Activated CD8-positive, alpha-beta memory T cell treated with anti-CD3 and anti-CD28 coated beads, Interleukin-2, amount 50 U/mL, for 24 hours (primary cell): ENCODE data around the gene ZNF580.

ENCODE experiments used
- DNase-seq: peaks from one replicate; pipeline ENCODE4 v3.0.0-alpha.2; 2020; ENCODE audit errors: extremely low read depth

The ZNF580 gene

GRCh38 chr19:55640577-55641425 lies at the start of gene ZNF580:
TSS of gene ZNF580 (plus strand) at chr19:55641002. CDS start at chr19:55642509, 1,507 bp downstream.
- DNase-seq, result no peak

- no peak for DNase-seq
Measured at GRCh38 chr19:55591555-55591954, 49.2 kb upstream of the ZNF580 start.

GRCh38 chr19:55592391-55593090 lies 48.3 kb upstream of the ZNF580 start:
- no peak for DNase-seq

- no peak for DNase-seq
Measured at GRCh38 chr19:55593096-55593772, 47.6 kb upstream of the ZNF580 start.

- no peak for DNase-seq
Measured at GRCh38 chr19:55594996-55595545, 45.7 kb upstream of the ZNF580 start.

GRCh38 chr19:55596304-55596703 lies 44.5 kb upstream of the ZNF580 start:
- no peak for DNase-seq

GRCh38 chr19:55597501-55597921 lies 43.3 kb upstream of the ZNF580 start:
- DNase-seq, result no peak

GRCh38 chr19:55598034-55598433 lies 42.8 kb upstream of the ZNF580 start:
- DNase-seq, result no peak

- DNase-seq, result peak; percentile 90
Measured at GRCh38 chr19:55598719-55599467, 41.9 kb upstream of the ZNF580 start.

- peak; percentile 94 for DNase-seq
Measured at GRCh38 chr19:55599468-55599841, 41.3 kb upstream of the ZNF580 start, which contains the start of gene FIZ1. TSS of gene FIZ1 (minus strand) at chr19:55599517. CDS start at chr19:55597865, 1,652 bp downstream.

- peak; percentile 58 for DNase-seq
Measured at GRCh38 chr19:55599842-55600661, 40.8 kb upstream of the ZNF580 start, which contains the start of gene ZNF524. TSS of gene ZNF524 (plus strand) at chr19:55600288. CDS start at chr19:55602113, 1,825 bp downstream.

GRCh38 chr19:55600662-55601028 lies 40.2 kb upstream of the ZNF580 start:
- no peak for DNase-seq

- DNase-seq, result no peak
Measured at GRCh38 chr19:55601084-55601483, 39.7 kb upstream of the ZNF580 start.

- DNase-seq, result no peak
Measured at GRCh38 chr19:55602104-55603001, 38.4 kb upstream of the ZNF580 start.

GRCh38 chr19:55603115-55603514 lies 37.7 kb upstream of the ZNF580 start:
- DNase-seq, result no peak

GRCh38 chr19:55603581-55604292 lies 37.1 kb upstream of the ZNF580 start:
- no peak for DNase-seq

GRCh38 chr19:55605207-55605636 lies 35.6 kb upstream of the ZNF580 start:
- DNase-seq, result peak; percentile 97

GRCh38 chr19:55605637-55606470 lies 34.9 kb upstream of the ZNF580 start, which contains the start of gene ZNF865:
TSS of gene ZNF865 (plus strand) at chr19:55605647. CDS start at chr19:55613619, 7,972 bp downstream.
- no peak for DNase-seq
